ENCODE results near the gene NAPG.

GRCh38 chr18:10518595-10519255, 7.1 kb upstream of the NAPG start:
- TF ChIP-seq CTCF (IDR thresholded peaks at IDR 0.05; ENCODE audit: insufficient read depth, low read depth, low read length) (no peak), EZH2 (IDR thresholded peaks at IDR 0.05; ENCODE audit: insufficient read depth, low read length) (no peak)

Data from astrocyte (in vitro differentiated cells and primary cell).